Lung (tissue), 12 donors: Measurements from ENCODE around the gene G2E3. TPM values are rescaled to one million over a fixed set of nuclear protein-coding genes. Genes with fewer than 3 reads are reported as not detected.

Experiments used
- ATAC-seq: fragments of 200-7000 bp; cut with Tn5 transposase; one replicate; pipeline ENCODE4 v1.9.1; 2020; ENCODE audit warnings: moderate number of reproducible peaks; ENCODE audit not compliant: insufficient read depth, low FRiP score
- DNase-seq, 3 donors: peaks; one replicate each; pipeline ENCODE4 v3.0.0-alpha.2; 2013 to 2017
- H3K27ac ChIP-seq, 2 donors: one replicate each; pipeline ENCODE4 v1.5.1; 2013; ENCODE audit warnings: mild to moderate bottlenecking in 2 of 2, moderate library complexity in 2 of 2, control low read depth in 1 of 2, inconsistent platforms in 1 of 2, low read depth in 1 of 2, low read length in 1 of 2
- H3K27me3 ChIP-seq, 3 donors: one replicate each; pipeline ENCODE4 v1.5.1; 2013; ENCODE audit warnings: low read length in 2 of 3; ENCODE audit not compliant: control insufficient read depth in 3 of 3, insufficient read depth in 3 of 3
- H3K36me3 ChIP-seq, 4 donors: one replicate each; pipeline ENCODE4 v1.5.1; 2013; ENCODE audit warnings: low read length in 4 of 4, mild to moderate bottlenecking in 1 of 4, moderate library complexity in 1 of 4; ENCODE audit not compliant: control insufficient read depth in 4 of 4, insufficient read depth in 4 of 4
- H3K4me1 ChIP-seq, 5 donors: one replicate each; pipeline ENCODE4 v1.5.1; 2013; ENCODE audit warnings: low read length in 5 of 5, mild to moderate bottlenecking in 2 of 5, moderate library complexity in 1 of 5; ENCODE audit not compliant: control insufficient read depth in 5 of 5, insufficient read depth in 5 of 5
- H3K4me3 ChIP-seq: one replicate; pipeline ENCODE4 v1.5.1; 2013; ENCODE audit warnings: mild to moderate bottlenecking, control low read depth, moderate library complexity
- H3K9ac ChIP-seq, 2 donors: one replicate each; pipeline ENCODE4 v1.5.1; 2013; ENCODE audit warnings: low read length in 2 of 2, control low read depth in 1 of 2; ENCODE audit not compliant: insufficient read depth in 1 of 2
- H3K9me3 ChIP-seq, 4 donors: one replicate each; pipeline ENCODE4 v1.5.1; 2013; ENCODE audit warnings: low read length in 3 of 4, mild to moderate bottlenecking in 1 of 4, moderate library complexity in 1 of 4; ENCODE audit not compliant: control insufficient read depth in 4 of 4, insufficient read depth in 3 of 4
- WGBS, 2 donors: extraction: QIAGEN DNeasy Blood & Tissue Kit; methylation state at CpG; one replicate each; pipeline ENCODE4 v1.1.7; 2013; 5-methylcytosine and 5-hydroxymethylcytosine counted together
- polyA plus RNA-seq, 2 donors: library from polyadenylated mRNA; stranded (reverse); fragments of 200-250 nt; gene quantifications; one replicate each; pipeline ENCODE4 v1.2.1, GENCODE V29; 2013
- total RNA-seq, 2 donors: library from RNA; depleted of rRNA in 1 of 2; stranded (reverse); fragments of >200 nt in 1 of 2; gene quantifications; one replicate each; pipeline ENCODE4 v1.2.1, GENCODE V29; 2014 to 2021
- TF ChIP-seq, protein P1 (sequence below): IDR thresholded peaks from 2 replicates; pipeline ENCODE4 v1.5.1; 2012; ENCODE audit warnings: mild to moderate bottlenecking; ENCODE audit errors: control extremely low read depth, extremely low read depth
- donor health status: control.
- donor health status: control.
- donor health status: Bipolar disorder and iron deficiency.
- donor health status: healthy.
- donor health status: DM: yes; HTN: yes; CAD: no.

The G2E3 gene
- total and polyA plus RNA-seq, 4 donors: 3.8 to 24.5 (median 8.5) TPM

DNA sequence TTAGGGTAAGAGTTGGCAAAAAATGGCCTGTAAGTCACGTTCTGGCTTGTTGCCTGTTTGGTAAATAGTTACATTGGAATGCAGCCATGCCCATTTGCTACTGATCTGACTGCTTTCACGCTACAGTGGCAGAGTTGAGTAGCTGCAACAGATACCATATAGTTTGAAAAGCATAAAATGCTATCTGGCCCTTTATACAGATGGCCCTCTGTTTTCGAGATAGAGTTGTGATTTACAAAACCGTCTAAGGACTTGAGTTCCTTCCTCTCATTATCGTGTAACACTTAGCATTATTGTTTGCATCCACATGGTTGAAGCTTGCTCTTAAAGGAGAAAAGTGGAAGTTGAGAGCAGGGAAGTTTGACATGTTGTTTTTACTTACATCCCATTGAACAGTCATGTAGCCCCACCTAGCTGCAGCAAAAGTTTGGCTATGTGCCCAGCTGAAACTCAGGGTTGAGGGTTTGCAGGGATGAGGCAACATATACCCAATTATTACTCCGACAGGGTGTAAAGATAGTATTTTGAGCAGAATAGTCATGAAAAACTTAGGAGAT lies 51.9 kb downstream of the G2E3 start:
- Histone ChIP-seq H3K4me1 (peaks cover 0 to 7% (median 4%) of the 10 kb centered on the region in 5 donors), H3K36me3 (peaks cover 0 to 9% (median 1%) of the 10 kb centered on the region in 4 donors), H3K4me3 (no peak overlapping the region), H3K27me3 (no peaks in the 10 kb centered on the region), H3K27ac (no peak overlapping the region), H3K9ac (no peak overlapping the region), H3K9me3 (no peaks in the 10 kb centered on the region)
- TF ChIP-seq, protein P1, sequence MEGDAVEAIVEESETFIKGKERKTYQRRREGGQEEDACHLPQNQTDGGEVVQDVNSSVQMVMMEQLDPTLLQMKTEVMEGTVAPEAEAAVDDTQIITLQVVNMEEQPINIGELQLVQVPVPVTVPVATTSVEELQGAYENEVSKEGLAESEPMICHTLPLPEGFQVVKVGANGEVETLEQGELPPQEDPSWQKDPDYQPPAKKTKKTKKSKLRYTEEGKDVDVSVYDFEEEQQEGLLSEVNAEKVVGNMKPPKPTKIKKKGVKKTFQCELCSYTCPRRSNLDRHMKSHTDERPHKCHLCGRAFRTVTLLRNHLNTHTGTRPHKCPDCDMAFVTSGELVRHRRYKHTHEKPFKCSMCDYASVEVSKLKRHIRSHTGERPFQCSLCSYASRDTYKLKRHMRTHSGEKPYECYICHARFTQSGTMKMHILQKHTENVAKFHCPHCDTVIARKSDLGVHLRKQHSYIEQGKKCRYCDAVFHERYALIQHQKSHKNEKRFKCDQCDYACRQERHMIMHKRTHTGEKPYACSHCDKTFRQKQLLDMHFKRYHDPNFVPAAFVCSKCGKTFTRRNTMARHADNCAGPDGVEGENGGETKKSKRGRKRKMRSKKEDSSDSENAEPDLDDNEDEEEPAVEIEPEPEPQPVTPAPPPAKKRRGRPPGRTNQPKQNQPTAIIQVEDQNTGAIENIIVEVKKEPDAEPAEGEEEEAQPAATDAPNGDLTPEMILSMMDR: peak; percentile 16
- 32 to 34% methylated on average over 6 of the region's 6 CpGs for WGBS, 2 donors
- DNase-seq: peak; percentile 62 to 78 (median 67)
- peak; percentile 62 for ATAC-seq

DNA sequence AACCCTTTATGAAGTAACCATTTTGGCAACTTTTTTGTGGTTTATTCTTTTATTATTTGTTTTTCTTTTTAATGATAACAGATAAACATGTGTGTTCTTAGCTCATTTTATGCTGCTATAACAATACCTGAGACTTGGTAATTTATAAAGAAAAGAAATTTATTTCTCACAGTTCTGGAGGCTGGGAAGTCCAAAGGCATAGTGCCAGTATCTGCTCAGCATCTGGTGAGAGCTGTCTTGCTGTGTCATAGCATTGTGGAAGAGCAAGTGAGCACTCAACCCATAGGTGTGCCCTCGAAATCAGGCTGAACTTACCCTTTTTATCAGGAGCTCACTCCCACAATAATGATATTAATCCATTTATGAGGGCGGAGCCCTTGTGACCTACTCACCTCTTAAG lies 55.2 kb downstream of the G2E3 start:
- H3K36me3 ChIP-seq: peaks cover 0 to 8% (median 0%) of the 10 kb centered on the region in 4 donors
- WGBS, 2 donors: 95 to 99% methylated on average over 2 of the region's 2 CpGs
- no peak overlapping the region for H3K4me3 ChIP-seq
- no peak overlapping the region for H3K27ac ChIP-seq
- H3K9me3 ChIP-seq: no peaks in the 10 kb centered on the region
- H3K27me3 ChIP-seq: no peaks in the 10 kb centered on the region
- ATAC-seq: no peak
- no peak overlapping the region for H3K9ac ChIP-seq
- no peak for DNase-seq
- TF ChIP-seq, protein P1: no peak
- H3K4me1 ChIP-seq: peaks cover 0 to 7% (median 4%) of the 10 kb centered on the region in 5 donors

DNA sequence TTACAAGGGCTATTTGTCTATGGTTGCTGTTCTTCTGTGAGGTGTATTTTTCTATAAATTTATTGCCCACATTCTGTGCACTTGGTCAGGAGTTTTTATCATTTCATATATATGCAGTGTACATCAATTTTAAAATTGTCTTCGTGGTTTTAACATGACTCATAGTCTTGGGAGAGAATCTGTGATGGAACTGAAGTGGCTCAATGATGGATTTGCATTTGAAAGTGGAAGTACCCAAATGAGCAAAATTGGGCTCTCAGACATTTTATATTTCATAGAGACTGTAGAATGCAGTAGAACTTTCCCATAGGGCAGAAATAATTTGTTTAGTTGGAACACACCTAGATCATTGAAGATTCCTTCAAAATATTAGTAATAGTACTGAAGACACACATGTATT lies 61.2 kb downstream of the G2E3 start:
- TF ChIP-seq, protein P1: no peak
- Histone ChIP-seq H3K36me3 (peaks cover 0 to 7% (median 3%) of the 10 kb centered on the region in 4 donors), H3K27me3 (no peaks in the 10 kb centered on the region), H3K27ac (no peak overlapping the region), H3K9me3 (no peaks in the 10 kb centered on the region), H3K4me1 (peaks cover 0 to 10% (median 8%) of the 10 kb centered on the region in 5 donors), H3K9ac (no peak overlapping the region), H3K4me3 (no peak overlapping the region)
- 64 to 67% methylated on average over 1 of the region's 1 CpG for WGBS, 2 donors
- ATAC-seq (no peak), DNase-seq (peak in 1 of 3 donors; percentile 3)
